ENCODE data around the gene SELENOF.

DNA sequence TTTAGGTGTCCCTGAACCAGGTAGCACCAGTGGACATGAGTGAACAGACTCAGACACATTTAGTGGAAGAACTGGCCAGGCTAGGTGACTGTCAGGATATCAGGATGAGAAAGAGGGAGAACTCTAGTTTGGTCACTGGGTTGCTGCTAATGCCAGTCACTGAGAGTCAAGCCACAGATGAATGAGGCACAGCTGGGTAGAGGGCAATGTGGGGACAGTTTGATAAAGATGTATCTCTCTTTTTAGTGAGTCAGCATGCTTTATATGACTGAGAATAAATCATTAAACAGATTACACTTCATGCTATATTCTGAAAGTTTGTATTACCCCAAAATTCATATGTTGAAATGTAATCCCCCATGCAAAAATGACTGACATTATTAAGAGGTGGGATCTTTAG is 87.1 kb downstream of the SELENOF start:
- TF ChIP-seq, protein P1, sequence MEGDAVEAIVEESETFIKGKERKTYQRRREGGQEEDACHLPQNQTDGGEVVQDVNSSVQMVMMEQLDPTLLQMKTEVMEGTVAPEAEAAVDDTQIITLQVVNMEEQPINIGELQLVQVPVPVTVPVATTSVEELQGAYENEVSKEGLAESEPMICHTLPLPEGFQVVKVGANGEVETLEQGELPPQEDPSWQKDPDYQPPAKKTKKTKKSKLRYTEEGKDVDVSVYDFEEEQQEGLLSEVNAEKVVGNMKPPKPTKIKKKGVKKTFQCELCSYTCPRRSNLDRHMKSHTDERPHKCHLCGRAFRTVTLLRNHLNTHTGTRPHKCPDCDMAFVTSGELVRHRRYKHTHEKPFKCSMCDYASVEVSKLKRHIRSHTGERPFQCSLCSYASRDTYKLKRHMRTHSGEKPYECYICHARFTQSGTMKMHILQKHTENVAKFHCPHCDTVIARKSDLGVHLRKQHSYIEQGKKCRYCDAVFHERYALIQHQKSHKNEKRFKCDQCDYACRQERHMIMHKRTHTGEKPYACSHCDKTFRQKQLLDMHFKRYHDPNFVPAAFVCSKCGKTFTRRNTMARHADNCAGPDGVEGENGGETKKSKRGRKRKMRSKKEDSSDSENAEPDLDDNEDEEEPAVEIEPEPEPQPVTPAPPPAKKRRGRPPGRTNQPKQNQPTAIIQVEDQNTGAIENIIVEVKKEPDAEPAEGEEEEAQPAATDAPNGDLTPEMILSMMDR (IDR thresholded peaks at IDR 0.05), result no peak
- TF ChIP-seq EZH2 (IDR thresholded peaks at IDR 0.05), result no peak

All from neural progenitor cell (in vitro differentiated cells).